ENCODE data around the gene MYBL2.

The MYBL2 gene

DNA sequence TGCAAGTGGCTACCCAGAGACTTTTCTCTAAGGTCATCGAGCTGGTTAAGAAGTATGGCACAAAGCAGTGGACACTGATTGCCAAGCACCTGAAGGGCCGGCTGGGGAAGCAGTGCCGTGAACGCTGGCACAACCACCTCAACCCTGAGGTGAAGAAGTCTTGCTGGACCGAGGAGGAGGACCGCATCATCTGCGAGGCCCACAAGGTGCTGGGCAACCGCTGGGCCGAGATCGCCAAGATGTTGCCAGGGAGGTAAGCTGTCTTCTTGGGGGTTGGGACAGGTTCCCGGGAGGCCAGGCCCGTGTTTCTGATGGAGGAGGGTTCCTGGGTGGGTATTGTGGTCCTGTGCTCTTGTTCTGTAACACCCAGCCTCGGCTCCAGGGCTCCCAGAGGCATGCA lies 19.9 kb downstream of the MYBL2 start:
- DNase-seq: no peak

DNA sequence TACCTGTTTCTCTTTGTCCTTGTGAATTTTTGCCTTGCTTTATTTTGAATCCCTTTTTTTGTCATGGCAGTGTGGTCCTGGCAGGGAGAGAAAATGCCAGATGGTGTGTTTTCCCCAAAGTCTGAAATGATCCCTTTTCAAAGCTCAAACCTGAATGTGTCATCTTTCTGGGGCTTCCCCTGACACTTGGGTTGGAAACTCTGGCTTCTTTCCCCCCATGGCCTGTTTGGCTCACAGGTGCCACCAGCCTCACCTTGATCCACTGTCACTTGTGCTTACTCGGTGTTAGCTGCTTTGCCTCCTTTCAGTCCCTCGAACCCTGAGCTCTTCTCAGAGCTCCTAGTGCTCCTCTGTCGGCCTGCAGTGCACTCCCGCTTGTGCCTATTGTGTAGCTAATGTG lies 22.3 kb downstream of the MYBL2 start:
- no peak for DNase-seq

- DNase-seq: no peak
These were observed 24.2 kb downstream of the MYBL2 start for GRCh38 chr20:43690943-43691598.

DNA sequence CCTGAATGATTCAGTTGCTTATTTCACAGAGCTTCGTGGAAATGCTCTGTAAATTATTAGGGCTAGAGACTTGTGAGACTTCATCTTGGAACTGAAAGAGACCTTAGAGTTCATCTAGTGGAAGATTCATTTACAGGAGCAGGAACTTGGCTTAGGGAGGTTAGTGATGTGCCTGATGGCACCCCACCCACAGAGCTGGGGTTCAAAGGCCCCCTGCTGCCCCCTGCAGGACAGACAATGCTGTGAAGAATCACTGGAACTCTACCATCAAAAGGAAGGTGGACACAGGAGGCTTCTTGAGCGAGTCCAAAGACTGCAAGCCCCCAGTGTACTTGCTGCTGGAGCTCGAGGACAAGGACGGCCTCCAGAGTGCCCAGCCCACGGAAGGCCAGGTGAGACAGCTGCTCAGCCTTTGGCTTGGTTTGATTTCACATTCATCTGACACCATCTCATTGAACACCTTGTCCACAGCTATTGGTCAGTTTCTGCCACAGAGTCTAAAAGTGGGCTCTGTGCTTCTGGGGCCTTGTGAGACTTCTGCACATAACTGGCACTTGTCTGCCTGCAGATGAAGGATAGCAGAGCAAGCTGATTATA lies 25.1 kb downstream of the MYBL2 start:
- no peak for DNase-seq

DNA sequence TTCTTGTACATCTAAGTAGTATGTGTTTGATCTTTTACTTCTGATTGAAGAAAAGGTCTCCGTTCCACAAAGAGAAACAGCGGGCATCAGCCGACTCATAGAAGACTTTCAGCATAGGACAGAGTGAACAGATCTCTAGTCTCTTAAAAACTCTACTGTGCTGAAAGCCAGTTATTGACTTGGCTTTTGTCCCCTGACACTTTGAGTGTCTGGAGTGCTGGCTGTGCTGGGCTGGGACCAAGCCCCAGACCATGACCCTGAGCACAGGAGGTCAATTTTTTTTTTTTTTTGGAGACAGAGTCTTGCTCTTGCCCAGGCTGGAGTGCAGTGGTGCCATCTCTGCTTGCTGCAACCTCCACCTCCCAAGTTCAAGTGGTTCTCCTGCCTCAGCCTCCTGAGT lies 27.8 kb downstream of the MYBL2 start:
- no peak for DNase-seq

DNA sequence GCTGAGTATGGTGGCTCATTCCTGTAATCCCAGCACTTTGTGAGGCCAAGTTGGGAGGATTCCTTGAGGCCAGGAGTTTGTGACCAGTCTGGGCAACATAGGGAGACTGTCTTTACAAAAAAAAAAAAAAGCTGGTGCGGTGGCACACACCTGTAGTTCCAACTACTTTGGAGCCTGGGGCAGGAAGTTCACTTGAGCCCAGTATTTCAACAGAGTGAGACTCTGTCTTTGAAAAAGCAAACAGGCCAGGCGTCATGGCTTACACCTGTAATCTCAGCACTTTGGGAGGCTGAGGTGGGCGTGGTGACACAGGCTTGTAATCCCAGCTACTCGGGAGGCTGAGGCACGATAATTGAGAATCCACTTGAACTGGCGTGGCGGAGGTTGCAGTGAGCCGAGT lies 28.7 kb downstream of the MYBL2 start:
- no peak for DNase-seq

- DNase-seq: no peak
These were observed 33.1 kb downstream of the MYBL2 start for GRCh38 chr20:43699941-43700565.

- no peak for DNase-seq
These were observed 33.7 kb downstream of the MYBL2 start for GRCh38 chr20:43700627-43701026.

GRCh38 chr20:43702502-43702901 lies 35.6 kb downstream of the MYBL2 start:
- no peak for DNase-seq

GRCh38 chr20:43710370-43711044 lies 43.6 kb downstream of the MYBL2 start:
- DNase-seq: no peak

DNA sequence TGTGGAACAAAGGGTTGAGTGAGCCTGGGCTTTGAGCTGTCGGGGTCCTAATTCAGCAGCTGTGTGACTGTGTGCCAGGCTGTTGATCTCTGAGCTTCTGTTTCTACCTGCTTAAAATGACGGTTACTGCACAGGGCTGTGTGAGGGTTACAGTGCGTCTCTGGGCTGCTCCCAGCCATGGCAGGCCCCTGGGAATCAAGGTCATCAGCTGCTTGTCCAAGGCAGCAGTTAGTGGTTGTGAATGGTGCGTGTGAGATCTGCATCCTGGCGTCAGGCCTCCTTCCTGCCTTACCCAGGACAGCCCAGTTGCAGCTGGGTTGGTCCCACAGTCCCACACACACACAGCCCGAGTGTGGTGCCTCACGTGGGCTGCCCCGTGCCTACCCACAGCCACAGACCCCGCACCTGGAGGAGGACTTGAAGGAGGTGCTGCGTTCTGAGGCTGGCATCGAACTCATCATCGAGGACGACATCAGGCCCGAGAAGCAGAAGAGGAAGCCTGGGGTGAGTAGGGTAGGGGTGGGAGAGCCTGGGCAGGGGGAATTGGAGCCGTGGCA lies 44.3 kb downstream of the MYBL2 start:
- no peak for DNase-seq

DNA sequence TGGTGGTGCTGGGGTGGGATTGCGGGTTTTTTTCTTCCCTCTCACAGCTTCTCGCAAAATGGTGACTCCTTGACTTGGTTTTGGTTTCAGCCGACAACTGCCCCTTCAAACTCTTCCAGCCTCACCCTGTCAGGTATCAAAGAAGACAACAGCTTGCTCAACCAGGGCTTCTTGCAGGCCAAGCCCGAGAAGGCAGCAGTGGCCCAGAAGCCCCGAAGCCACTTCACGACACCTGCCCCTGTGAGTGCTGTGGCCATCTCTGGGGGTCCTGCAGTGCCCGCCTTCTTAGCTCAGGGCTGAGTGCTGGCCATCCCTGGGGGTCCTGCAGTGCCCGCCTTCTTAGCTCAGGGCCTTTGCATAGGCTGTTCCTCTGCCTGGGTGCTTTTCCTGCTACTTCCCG lies 48.1 kb downstream of the MYBL2 start:
- DNase-seq: no peak

GRCh38 chr20:43715511-43715910 lies 48.6 kb downstream of the MYBL2 start:
- no peak for DNase-seq

DNA sequence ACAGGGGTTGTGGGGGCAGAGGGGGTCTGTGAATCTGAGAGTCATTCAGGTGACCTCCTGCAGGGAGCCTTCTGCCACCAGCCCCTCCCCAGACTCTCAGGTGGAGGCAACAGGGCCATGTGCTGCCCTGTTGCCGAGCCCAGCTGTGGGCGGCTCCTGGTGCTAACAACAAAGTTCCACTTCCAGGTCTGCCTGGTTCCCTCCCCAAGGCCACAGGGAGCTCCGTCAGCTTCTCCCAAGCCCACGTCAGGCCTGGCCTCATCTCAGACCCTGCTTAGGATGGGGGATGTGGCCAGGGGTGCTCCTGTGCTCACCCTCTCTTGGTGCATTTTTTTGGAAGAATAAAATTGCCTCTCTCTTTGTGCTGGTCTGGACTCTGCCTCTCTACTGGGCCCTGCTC lies 49.2 kb downstream of the MYBL2 start:
- DNase-seq: no peak

- no peak for DNase-seq
These were observed 50.1 kb downstream of the MYBL2 start for GRCh38 chr20:43716757-43717615.

- DNase-seq: no peak
These were observed 50.7 kb downstream of the MYBL2 start for GRCh38 chr20:43717616-43717995.

DNA sequence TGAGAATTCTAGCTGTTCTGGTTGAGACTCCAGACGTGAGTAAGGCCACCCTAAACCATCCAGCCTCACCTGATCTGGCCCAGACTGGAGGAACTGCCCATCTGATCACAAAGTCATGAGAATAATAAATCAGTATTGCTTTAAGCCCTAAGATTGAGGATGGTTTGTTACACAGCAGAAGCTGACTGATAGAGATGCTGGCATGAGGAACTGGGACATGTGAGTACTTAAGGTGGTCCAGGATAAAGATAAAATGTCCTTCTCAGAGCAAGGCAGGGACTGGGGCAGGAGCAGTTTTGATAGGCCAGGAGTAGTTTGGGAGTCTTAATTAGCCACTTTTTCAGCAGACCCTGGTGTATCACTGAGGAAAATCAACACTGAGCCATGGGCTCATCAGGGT lies 53.1 kb downstream of the MYBL2 start:
- no peak for DNase-seq

- DNase-seq: no peak
These were observed 54.1 kb downstream of the MYBL2 start for GRCh38 chr20:43721097-43721428.

DNA sequence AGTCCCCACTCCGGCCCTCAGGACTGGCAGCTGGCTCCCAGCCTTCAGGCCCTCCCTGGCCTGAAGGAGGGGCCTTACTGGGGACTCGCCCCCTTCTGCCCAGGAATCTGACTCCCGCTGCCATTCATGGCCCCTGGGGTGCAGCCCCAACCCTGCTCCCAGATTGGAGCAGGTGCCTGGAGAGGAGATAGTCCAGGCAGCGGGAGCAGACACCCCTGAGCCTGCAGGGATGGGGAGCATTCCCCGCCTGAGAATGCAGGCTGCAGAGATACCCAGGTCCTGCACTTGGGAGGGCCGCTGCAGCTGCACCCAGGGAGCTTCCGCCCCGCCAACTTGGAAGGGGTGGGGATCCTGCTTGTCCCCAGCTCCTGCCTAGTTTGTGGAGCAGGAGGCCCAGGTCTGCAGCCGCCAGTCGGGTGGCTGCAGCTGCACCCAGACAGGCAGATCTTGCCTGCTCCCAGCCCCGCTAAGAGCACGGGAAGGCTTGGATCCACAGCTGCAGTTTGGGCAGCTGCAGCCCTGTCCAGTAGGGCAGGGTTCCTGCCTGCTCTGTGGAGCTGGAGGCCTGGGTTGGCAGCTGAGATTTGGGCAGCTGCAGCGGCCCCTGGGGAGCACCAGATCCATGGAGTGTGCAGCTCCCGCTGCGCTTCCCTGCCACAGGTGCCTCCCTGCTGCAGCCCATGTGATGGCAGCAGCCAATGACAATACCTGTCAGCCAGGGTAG lies 54.7 kb downstream of the MYBL2 start:
- DNase-seq: no peak

- DNase-seq: no peak
These were observed 55.2 kb downstream of the MYBL2 start for GRCh38 chr20:43722153-43722505.

DNA sequence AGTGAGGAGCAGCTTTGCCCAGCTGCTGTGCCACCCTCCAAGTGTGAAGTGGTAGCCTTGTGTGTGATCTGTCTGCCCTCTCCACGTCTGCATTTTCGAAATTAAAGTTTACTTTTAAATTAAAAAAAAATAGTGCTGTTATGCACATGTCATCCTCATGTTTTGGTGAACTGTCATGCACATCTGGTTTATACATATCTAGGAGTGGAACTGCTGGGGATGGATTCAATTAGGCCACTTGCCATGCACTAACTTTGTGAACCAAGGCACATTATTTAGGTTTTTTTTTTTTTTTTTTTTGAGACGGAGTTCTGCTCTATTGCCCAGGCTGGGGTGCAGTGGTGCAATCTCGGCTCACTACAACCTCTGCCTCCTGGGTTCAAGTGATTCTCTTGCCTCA lies 56.3 kb downstream of the MYBL2 start:
- DNase-seq: no peak

DNA sequence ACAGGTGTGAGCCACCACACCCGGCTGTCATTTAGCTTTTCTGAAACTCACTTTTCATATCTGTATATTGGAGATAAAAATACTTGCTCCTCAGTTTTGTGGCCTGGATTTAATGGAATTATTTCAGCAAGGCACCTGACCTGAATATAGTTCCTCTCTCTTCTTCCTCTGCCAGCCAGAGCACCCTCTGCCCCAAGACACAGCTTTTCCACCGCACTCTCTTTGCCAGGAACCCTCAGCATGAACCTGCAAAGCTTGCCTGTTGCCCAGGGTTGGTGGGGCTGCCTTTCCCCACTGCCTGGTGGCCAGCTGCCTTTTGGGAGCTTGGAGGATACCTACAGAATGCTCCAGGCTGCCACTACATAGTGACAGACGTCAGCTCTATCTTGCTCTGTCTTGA lies 56.8 kb downstream of the MYBL2 start:
- no peak for DNase-seq
